HEK293 (cell line): ENCODE data around the gene POGLUT2.

Experiments used
- GLI4 ChIP-seq: fragments of 450-650 bp; formaldehyde crosslinking; IDR thresholded peaks from 2 replicates; pipeline ENCODE4 v1.5.1; 2016; ENCODE audit warnings: missing biosample characterization, missing genetic modification characterization
- KLF1 ChIP-seq: fragments of 450-650 bp; formaldehyde crosslinking; IDR thresholded peaks from 2 replicates; pipeline ENCODE4 v1.5.1; 2016; ENCODE audit warnings: missing biosample characterization, missing genetic modification characterization
- KLF7 ChIP-seq: fragments of 450-650 bp; formaldehyde crosslinking; IDR thresholded peaks from 2 replicates; pipeline ENCODE4 v1.5.1; 2016; ENCODE audit warnings: missing biosample characterization, missing genetic modification characterization, borderline replicate concordance
- MZF1 ChIP-seq: fragments of 450-650 bp; formaldehyde crosslinking; IDR thresholded peaks from 2 replicates; pipeline ENCODE4 v1.5.1; 2017; ENCODE audit warnings: missing biosample characterization, missing genetic modification characterization, borderline replicate concordance
- RBAK ChIP-seq: fragments of 450-650 bp; formaldehyde crosslinking; IDR thresholded peaks from 2 replicates; pipeline ENCODE4 v1.5.1; 2016; ENCODE audit warnings: missing biosample characterization, missing genetic modification characterization
- TSHZ1 ChIP-seq: fragments of 450-650 bp; formaldehyde crosslinking; IDR thresholded peaks from 2 replicates; pipeline ENCODE4 v1.5.1; 2016; ENCODE audit warnings: missing biosample characterization, missing genetic modification characterization, borderline replicate concordance
- ZBTB6 ChIP-seq: fragments of 450-650 bp; formaldehyde crosslinking; IDR thresholded peaks from 2 replicates; pipeline ENCODE4 v1.5.1; 2017; ENCODE audit warnings: missing biosample characterization, missing genetic modification characterization
- ZEB2 ChIP-seq: fragments of 450-650 bp; formaldehyde crosslinking; IDR thresholded peaks from 2 replicates; pipeline ENCODE4 v1.5.1; 2016; ENCODE audit warnings: missing biosample characterization, missing genetic modification characterization
- ZNF112 ChIP-seq: fragments of 450-650 bp; formaldehyde crosslinking; IDR thresholded peaks from 2 replicates; pipeline ENCODE4 v1.5.0; 2017; ENCODE audit warnings: missing biosample characterization, missing genetic modification characterization
- ZNF133 ChIP-seq: fragments of 450-650 bp; formaldehyde crosslinking; IDR thresholded peaks from 2 replicates; pipeline ENCODE4 v1.5.1; 2016; ENCODE audit warnings: missing biosample characterization, missing genetic modification characterization
- ZNF146 ChIP-seq: fragments of 450-650 bp; formaldehyde crosslinking; IDR thresholded peaks from 2 replicates; pipeline ENCODE4 v1.5.1; 2016; ENCODE audit warnings: missing biosample characterization, missing genetic modification characterization
- ZNF155 ChIP-seq: fragments of 450-650 bp; formaldehyde crosslinking; IDR thresholded peaks from 2 replicates; pipeline ENCODE4 v1.5.1; 2016; ENCODE audit warnings: missing biosample characterization, missing genetic modification characterization
- ZNF16 ChIP-seq: fragments of 450-650 bp; formaldehyde crosslinking; IDR thresholded peaks from 2 replicates; pipeline ENCODE4 v1.5.1; 2016; ENCODE audit warnings: low read depth, missing biosample characterization, missing genetic modification characterization
- ZNF169 ChIP-seq: fragments of 450-650 bp; formaldehyde crosslinking; IDR thresholded peaks from 2 replicates; pipeline ENCODE4 v1.5.1; 2016; ENCODE audit warnings: missing biosample characterization, missing genetic modification characterization
- ZNF19 ChIP-seq: fragments of 450-650 bp; formaldehyde crosslinking; IDR thresholded peaks from 2 replicates; pipeline ENCODE4; 2016; ENCODE audit warnings: missing biosample characterization, missing genetic modification characterization, low read depth
- ZNF211 ChIP-seq: fragments of 450-650 bp; formaldehyde crosslinking; IDR thresholded peaks from 2 replicates; pipeline ENCODE4 v1.5.1; 2016; ENCODE audit warnings: low read depth, missing biosample characterization, missing genetic modification characterization
- ZNF23 ChIP-seq: fragments of 450-650 bp; formaldehyde crosslinking; IDR thresholded peaks from 2 replicates; pipeline ENCODE4 v1.5.1; 2016; ENCODE audit warnings: missing biosample characterization, missing genetic modification characterization, borderline replicate concordance
- ZNF26 ChIP-seq: fragments of 450-650 bp; formaldehyde crosslinking; IDR thresholded peaks from 2 replicates; pipeline ENCODE4 v1.5.1; 2016; ENCODE audit warnings: missing biosample characterization, missing genetic modification characterization
- ZNF366 ChIP-seq: fragments of 450-650 bp; formaldehyde crosslinking; conservative IDR thresholded peaks from 2 replicates; pipeline ENCODE4 v1.5.1; 2016; ENCODE audit warnings: missing biosample characterization, missing genetic modification characterization
- ZNF37A ChIP-seq: fragments of 450-650 bp; IDR thresholded peaks from 2 replicates; pipeline ENCODE4 v1.5.1; 2018; ENCODE audit warnings: missing biosample characterization, missing genetic modification characterization
- ZNF391 ChIP-seq: fragments of 450-650 bp; formaldehyde crosslinking; IDR thresholded peaks from 2 replicates; pipeline ENCODE4 v1.5.1; 2016; ENCODE audit warnings: low read depth, missing biosample characterization, missing genetic modification characterization, borderline replicate concordance
- ZNF423 ChIP-seq: fragments of 450-650 bp; formaldehyde crosslinking; IDR thresholded peaks from 2 replicates; pipeline ENCODE4 v1.5.1; 2016; ENCODE audit warnings: missing biosample characterization, missing genetic modification characterization
- ZNF518A ChIP-seq: fragments of 450-650 bp; formaldehyde crosslinking; conservative IDR thresholded peaks from 2 replicates; pipeline ENCODE4 v1.5.1; 2016; ENCODE audit warnings: low read depth, missing biosample characterization, missing genetic modification characterization
- ZNF521 ChIP-seq: fragments of 450-650 bp; formaldehyde crosslinking; IDR thresholded peaks from 2 replicates; pipeline ENCODE4 v1.5.1; 2017; ENCODE audit warnings: missing biosample characterization, mild to moderate bottlenecking, missing genetic modification characterization
- ZNF560 ChIP-seq: fragments of 450-650 bp; formaldehyde crosslinking; IDR thresholded peaks from 2 replicates; pipeline ENCODE4 v1.5.1; 2017; ENCODE audit warnings: missing biosample characterization, missing genetic modification characterization, borderline replicate concordance
- ZNF624 ChIP-seq: fragments of 450-650 bp; formaldehyde crosslinking; IDR thresholded peaks from 2 replicates; pipeline ENCODE4 v1.5.1; 2017; ENCODE audit warnings: missing biosample characterization, missing genetic modification characterization
- ZNF707 ChIP-seq: fragments of 450-650 bp; formaldehyde crosslinking; IDR thresholded peaks from 2 replicates; pipeline ENCODE4 v1.5.1; 2016; ENCODE audit warnings: missing biosample characterization, missing genetic modification characterization
- ZNF768 ChIP-seq: fragments of 450-650 bp; formaldehyde crosslinking; IDR thresholded peaks from 2 replicates; pipeline ENCODE4 v1.5.1; 2018; ENCODE audit warnings: missing biosample characterization, mild to moderate bottlenecking, missing genetic modification characterization
- ZNF776 ChIP-seq: fragments of 450-650 bp; formaldehyde crosslinking; IDR thresholded peaks from 2 replicates; pipeline ENCODE4 v1.5.0; 2017; ENCODE audit warnings: missing biosample characterization, missing genetic modification characterization, borderline replicate concordance
- ZSCAN30 ChIP-seq: fragments of 450-650 bp; IDR thresholded peaks from 2 replicates; pipeline ENCODE4 v1.5.1; 2018; ENCODE audit warnings: missing biosample characterization, mild to moderate bottlenecking, missing genetic modification characterization, moderate library complexity

The POGLUT2 gene

GRCh38 chr13:102800145-102801041 lies 1.6 kb upstream of the POGLUT2 start (continued):
- no peak for TF ChIP-seq GLI4 (tag by site-specific recombination)
- TF ChIP-seq ZNF112 (tag by site-specific recombination): no peak
- no peak for TF ChIP-seq ZNF560 (tag by site-specific recombination)
- TF ChIP-seq KLF7 (tag by site-specific recombination): no peak
- no peak for TF ChIP-seq ZNF16 (tag by site-specific recombination)
- TF ChIP-seq ZNF26 (tag by site-specific recombination): no peak
- TF ChIP-seq ZNF366: no peak
- TF ChIP-seq ZSCAN30 (tag by site-specific recombination): peak; percentile 84
- TF ChIP-seq ZNF19 (tag by site-specific recombination): no peak
- no peak for TF ChIP-seq ZNF624 (tag by site-specific recombination)
- TF ChIP-seq ZNF768: no peak
- no peak for TF ChIP-seq ZNF518A (tag by site-specific recombination)
- no peak for TF ChIP-seq ZNF423 (tag by site-specific recombination)
- no peak for TF ChIP-seq ZNF211 (tag by site-specific recombination)
- TF ChIP-seq ZNF146 (tag by site-specific recombination): no peak
- TF ChIP-seq KLF1 (tag by site-specific recombination): no peak
- no peak for TF ChIP-seq ZNF391
- TF ChIP-seq ZNF37A (tag by site-specific recombination): no peak
- TF ChIP-seq ZNF23 (tag by site-specific recombination): no peak
- TF ChIP-seq ZBTB6 (tag by site-specific recombination): no peak
- TF ChIP-seq ZNF133 (tag by site-specific recombination): no peak
- TF ChIP-seq ZEB2 (tag by site-specific recombination): peak; percentile 59
- TF ChIP-seq ZNF776 (tag by site-specific recombination): no peak
- TF ChIP-seq RBAK (tag by site-specific recombination): no peak
- no peak for TF ChIP-seq ZNF707 (tag by site-specific recombination)
- no peak for TF ChIP-seq ZNF169 (tag by site-specific recombination)
- TF ChIP-seq ZNF521 (tag by site-specific recombination): no peak
- no peak for TF ChIP-seq MZF1 (tag by site-specific recombination)
- TF ChIP-seq TSHZ1 (tag by site-specific recombination): no peak
- TF ChIP-seq ZNF155 (tag by site-specific recombination): no peak
